Measurements from ENCODE around the gene WDR4.
"Not testable (repeated sequence)": the region's sequence is repeated elsewhere in the genome, so short reads cannot be mapped to it uniquely, and the experiment has no call there.

Gene WDR4

GRCh38 chr21:42819861-42820615, 59.3 kb downstream of the WDR4 start:
- DNase-seq: peak in 1 of 56 donors; percentile 10

- peak in 22 of 56 donors; percentile 0 to 67 (median 22) for DNase-seq
Observed at GRCh38 chr21:42818328-42818749, 61.0 kb downstream of the WDR4 start.

GRCh38 chr21:42815217-42815616, 64.1 kb downstream of the WDR4 start:
- DNase-seq: no peak

- not testable (repeated sequence) for DNase-seq
Observed at GRCh38 chr21:42812528-42813241, 66.7 kb downstream of the WDR4 start.

- DNase-seq: no peak
Observed at GRCh38 chr21:42811960-42812359, 67.4 kb downstream of the WDR4 start.

GRCh38 chr21:42809577-42810475, 69.5 kb downstream of the WDR4 start:
- DNase-seq: no peak

- no peak for DNase-seq
Observed at GRCh38 chr21:42809171-42809570, 70.2 kb downstream of the WDR4 start.

- no peak for DNase-seq
Observed at GRCh38 chr21:42807938-42808613, 71.3 kb downstream of the WDR4 start.

- DNase-seq: not testable (repeated sequence)
Observed at GRCh38 chr21:42807293-42807895, 71.9 kb downstream of the WDR4 start.

GRCh38 chr21:42806509-42807140, 72.7 kb downstream of the WDR4 start:
- no peak for DNase-seq

GRCh38 chr21:42801616-42802015, 77.7 kb downstream of the WDR4 start:
- not testable (repeated sequence) for DNase-seq

- DNase-seq: no peak
Observed at GRCh38 chr21:42799948-42800347, 79.4 kb downstream of the WDR4 start.

- no peak for DNase-seq
Observed at GRCh38 chr21:42799516-42799915, 79.8 kb downstream of the WDR4 start.

Measured in nucleus accumbens (tissue), 56 donors.